Fibroblast of mammary gland (primary cell): ENCODE results near the gene CPXM2.

Experiments used
- DNase-seq: peaks from one replicate; pipeline ENCODE4 v3.0.0-alpha.2; 2010; ENCODE audit warnings: low read depth
- H3K4me3 ChIP-seq: 2 replicates; pipeline ENCODE4 v1.5.1; 2011; ENCODE audit warnings: low read depth, mild to moderate bottlenecking, low read length, moderate library complexity; ENCODE audit not compliant: control insufficient read depth
- TF ChIP-seq, protein P1 (sequence below): conservative IDR thresholded peaks from 2 replicates; pipeline ENCODE4 v1.5.1; 2011; ENCODE audit warnings: low read depth, low read length, inconsistent platforms; ENCODE audit not compliant: control insufficient read depth, insufficient read depth

Gene CPXM2

DNA sequence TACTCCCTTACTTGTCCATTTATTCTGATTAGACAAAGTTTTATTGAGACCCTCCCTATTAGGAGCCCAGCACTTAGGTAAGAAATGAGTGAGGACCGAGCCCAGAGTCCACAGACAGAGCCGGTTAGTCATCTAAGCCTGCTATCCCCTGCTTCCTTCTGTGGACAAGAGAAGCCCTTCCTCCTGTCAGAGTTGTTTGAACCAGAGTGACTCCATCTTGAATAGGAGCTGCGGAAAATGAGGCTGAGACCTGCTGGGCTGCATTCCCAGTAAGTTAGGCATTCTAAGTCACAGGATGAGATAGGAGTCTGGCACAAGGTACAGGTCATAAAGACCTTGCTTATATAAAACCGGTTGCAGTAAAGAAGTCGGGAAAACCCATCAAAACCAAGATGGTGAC lies 109.1 kb downstream of the CPXM2 start:
- no peak for DNase-seq
- no peak overlapping the region for H3K4me3 ChIP-seq
- TF ChIP-seq, protein P1, sequence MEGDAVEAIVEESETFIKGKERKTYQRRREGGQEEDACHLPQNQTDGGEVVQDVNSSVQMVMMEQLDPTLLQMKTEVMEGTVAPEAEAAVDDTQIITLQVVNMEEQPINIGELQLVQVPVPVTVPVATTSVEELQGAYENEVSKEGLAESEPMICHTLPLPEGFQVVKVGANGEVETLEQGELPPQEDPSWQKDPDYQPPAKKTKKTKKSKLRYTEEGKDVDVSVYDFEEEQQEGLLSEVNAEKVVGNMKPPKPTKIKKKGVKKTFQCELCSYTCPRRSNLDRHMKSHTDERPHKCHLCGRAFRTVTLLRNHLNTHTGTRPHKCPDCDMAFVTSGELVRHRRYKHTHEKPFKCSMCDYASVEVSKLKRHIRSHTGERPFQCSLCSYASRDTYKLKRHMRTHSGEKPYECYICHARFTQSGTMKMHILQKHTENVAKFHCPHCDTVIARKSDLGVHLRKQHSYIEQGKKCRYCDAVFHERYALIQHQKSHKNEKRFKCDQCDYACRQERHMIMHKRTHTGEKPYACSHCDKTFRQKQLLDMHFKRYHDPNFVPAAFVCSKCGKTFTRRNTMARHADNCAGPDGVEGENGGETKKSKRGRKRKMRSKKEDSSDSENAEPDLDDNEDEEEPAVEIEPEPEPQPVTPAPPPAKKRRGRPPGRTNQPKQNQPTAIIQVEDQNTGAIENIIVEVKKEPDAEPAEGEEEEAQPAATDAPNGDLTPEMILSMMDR, result no peak

DNA sequence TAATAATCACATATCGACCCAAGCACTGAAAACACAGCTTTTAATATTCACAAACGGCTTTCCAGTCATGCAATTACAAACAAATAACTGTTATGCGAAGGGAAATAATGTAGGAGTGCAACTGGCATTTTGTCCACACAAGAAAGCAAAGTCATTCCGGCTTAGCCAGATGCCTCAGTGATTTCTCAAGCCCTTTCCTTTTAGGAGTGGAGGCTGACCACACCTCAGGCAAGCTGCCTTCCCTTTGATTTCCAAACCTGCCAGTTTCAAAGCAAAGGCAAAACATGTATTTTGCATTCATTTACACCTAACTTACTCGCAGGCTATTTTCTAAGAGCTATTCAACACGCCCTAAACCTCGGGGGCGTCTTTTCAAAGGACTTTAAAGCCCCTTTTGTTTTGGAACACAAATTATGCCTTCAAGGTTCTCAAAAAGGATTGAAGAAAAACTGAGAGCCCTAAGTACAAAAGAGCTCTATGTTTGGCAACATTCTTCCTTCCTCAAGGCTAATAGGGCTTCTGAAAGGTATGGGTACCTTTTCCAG lies 109.6 kb downstream of the CPXM2 start:
- DNase-seq, result no peak
- H3K4me3 ChIP-seq, result no peak overlapping the region
- TF ChIP-seq, protein P1, result no peak

DNA sequence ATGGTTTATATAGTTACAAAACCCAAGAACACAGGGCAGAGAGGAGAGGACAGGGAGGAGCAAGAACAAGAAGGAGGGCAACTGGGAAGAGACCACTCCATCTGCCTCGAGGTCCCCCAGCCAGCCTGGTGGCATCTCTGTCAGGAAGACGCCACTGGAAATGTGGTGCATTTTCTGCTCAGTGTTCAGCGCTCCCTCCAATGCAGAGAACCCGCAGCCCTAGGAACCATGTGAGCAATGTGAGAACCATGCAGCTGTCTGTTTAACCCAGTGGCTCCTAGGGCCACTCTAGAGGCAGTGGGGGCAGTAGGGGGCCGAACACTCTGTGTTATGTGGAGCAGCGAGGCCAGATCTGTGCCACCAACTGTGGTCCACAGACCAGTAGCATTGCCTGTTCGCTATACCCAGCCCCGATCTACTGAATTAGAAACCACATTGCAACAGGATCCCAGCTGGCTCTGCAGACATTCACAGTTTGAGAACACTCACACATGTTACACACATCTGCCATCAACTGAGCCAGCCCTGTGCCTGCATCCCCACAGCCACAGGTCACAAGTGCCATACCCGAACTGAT lies 110.2 kb downstream of the CPXM2 start:
- no peak for DNase-seq
- TF ChIP-seq, protein P1, result no peak
- H3K4me3 ChIP-seq, result no peak overlapping the region

DNA sequence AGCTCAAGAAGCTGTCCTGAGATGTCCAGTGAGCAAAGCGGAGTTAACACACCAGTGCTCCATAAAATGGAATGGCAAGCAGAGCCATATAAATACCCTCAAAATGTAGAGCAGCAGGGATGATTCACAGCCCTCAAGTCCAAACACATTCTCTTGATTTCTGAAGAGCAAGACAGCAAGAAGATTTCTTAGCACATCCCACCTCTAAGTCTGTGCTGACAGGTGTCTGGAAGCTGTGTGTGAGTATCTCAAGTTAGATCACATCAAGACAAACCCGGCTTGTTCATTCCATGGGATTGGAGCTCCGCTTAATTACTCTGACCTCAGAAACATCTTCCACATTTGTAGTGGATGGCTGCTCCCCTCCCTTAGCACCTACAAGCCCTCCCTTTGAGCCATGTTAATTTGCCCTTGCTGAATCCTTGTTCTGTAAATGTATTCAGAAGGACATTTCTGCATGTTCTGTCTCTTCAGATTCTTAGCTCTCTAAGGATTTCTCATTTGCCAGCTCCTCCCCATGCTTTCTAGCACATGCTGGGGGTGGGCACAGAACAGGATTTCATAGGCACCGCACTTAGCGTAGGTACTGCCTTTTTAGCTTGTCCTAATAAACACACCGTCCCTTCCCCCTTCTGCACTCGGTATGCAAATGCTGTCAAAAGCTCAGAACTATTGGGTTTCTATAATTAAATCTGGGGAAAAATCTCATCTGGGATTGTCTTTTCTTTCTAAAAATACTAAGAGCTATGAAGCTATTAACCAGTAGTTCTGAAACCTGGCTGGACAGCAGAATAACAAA lies 112.7 kb downstream of the CPXM2 start:
- DNase-seq, result no peak
- TF ChIP-seq, protein P1, result no peak
- no peak overlapping the region for H3K4me3 ChIP-seq

DNA sequence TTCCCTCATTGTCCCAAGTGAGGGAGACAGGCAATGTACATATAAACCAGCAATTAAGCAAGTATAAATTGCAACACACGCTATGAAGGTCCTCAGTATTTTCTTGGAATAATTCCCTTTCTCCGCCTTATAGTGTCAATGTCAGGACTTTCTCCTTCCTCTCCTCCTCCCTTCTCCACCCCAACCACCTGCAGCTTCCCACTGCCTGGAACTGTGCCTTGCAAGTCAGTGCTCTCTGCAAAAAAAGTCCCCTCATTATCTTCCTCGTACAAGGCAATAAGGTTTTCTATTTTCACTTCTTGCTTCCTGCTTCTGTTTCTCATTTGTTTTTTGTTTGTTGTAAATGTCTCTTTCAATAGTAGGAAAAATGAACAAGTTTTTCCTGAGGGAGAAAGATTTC lies 113.7 kb downstream of the CPXM2 start:
- TF ChIP-seq, protein P1, result no peak
- no peak for DNase-seq
- H3K4me3 ChIP-seq, result no peak overlapping the region

DNA sequence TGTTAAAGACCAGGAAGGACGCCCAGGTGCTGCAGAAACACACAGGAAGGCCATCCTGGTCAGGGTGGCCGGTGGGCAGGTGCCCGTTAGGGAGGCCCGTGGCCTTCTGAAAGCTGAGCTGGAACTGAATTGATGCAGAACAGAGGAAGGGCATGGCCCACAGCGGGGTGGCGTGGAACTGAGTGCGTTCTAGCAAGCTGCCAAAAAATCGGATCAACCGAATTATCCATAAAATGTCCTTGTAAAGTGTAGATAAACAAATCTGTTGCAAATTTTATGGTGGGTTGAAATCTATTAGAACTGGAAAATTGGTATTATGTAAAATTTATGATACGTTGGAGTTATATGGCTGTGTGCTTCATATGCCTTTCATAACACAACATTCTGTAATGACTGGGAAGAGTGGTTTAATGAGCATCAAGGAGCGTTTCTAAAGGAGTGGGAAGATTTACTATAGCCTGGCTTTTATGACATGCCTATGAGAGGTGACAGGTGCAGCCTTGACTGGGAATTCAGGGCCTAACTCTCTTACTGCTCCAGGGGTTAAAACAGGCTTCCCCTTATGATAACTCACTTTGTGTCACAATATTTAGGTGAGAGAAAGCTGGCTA lies 117.4 kb downstream of the CPXM2 start:
- TF ChIP-seq, protein P1, result no peak
- DNase-seq, result no peak
- no peak overlapping the region for H3K4me3 ChIP-seq
